ENCODE measurements around the gene PODNL1.

The PODNL1 gene

GRCh38 chr19:13881692-13882418 is 56.4 kb downstream of the PODNL1 start:
- Histone ChIP-seq H3K4me1 (ENCODE audit: control insufficient read depth, low read depth, low read length) (peaks cover 6% of the 10 kb centered on the region), H3K79me1 (ENCODE audit: low read length) (no peaks in the 10 kb centered on the region), H3K56ac (ENCODE audit: low read length) (peak overlapping the region; percentile 85), H2BK120ac (ENCODE audit: low read depth, low read length) (peak overlapping the region; percentile 40), H3K4me2 (ENCODE audit: low read length) (no peak overlapping the region), H3K36me3 (ENCODE audit: control insufficient read depth, insufficient read depth, low read length) (no peaks in the 10 kb centered on the region), H2AK5ac (ENCODE audit: low read length) (no peak overlapping the region), H3K79me2 (ENCODE audit: control insufficient read depth, insufficient read depth, low read length) (no peaks in the 10 kb centered on the region), H4K5ac (ENCODE audit: low read length) (no peak overlapping the region), H2BK5ac (ENCODE audit: low read length) (peak overlapping the region; percentile 74), H2BK15ac (replicated peaks; ENCODE audit: low read depth) (no peak overlapping the region), H3K4me3 (ENCODE audit: low read length) (no peak overlapping the region), H3K23ac (ENCODE audit: low read length) (no peak overlapping the region), H3K27ac (ENCODE audit: low read depth, low read length) (peak overlapping the region; percentile 85), H3K18ac (ENCODE audit: low read length) (peak overlapping the region; percentile 53), H3K4ac (ENCODE audit: low read depth, low read length) (peak overlapping the region; percentile 56), H3K27me3 (ENCODE audit: insufficient read depth, low read length, poor library complexity) (no peaks in the 10 kb centered on the region), H4K8ac (ENCODE audit: low read depth, low read length) (peak overlapping the region; percentile 0), H3K9ac (ENCODE audit: low read length) (peak overlapping the region; percentile 56)
- DNase-seq = peak; percentile 54
- no CpG with 5 or more reads among the region's 17 CpGs for WGBS (ENCODE audit: extremely low coverage, insufficient coverage, low lambda C conversion rate)

GRCh38 chr19:13881251-13881691 is 56.9 kb downstream of the PODNL1 start:
- H3K27me3 ChIP-seq (ENCODE audit: insufficient read depth, low read length, poor library complexity) = no peaks in the 10 kb centered on the region
- H3K4me2 ChIP-seq (ENCODE audit: low read length) = no peak overlapping the region
- DNase-seq = peak; percentile 88
- H2BK120ac ChIP-seq (ENCODE audit: low read depth, low read length) = peak overlapping the region; percentile 40
- H3K79me1 ChIP-seq (ENCODE audit: low read length) = no peaks in the 10 kb centered on the region
- H2AK5ac ChIP-seq (ENCODE audit: low read length) = no peak overlapping the region
- H3K4me3 ChIP-seq (ENCODE audit: low read length) = no peak overlapping the region
- H3K36me3 ChIP-seq (ENCODE audit: control insufficient read depth, insufficient read depth, low read length) = no peaks in the 10 kb centered on the region
- H2BK5ac ChIP-seq (ENCODE audit: low read length) = peak overlapping the region; percentile 74
- no peaks in the 10 kb centered on the region for H3K79me2 ChIP-seq (ENCODE audit: control insufficient read depth, insufficient read depth, low read length)
- H3K4ac ChIP-seq (ENCODE audit: low read depth, low read length) = peak overlapping the region; percentile 41
- H3K56ac ChIP-seq (ENCODE audit: low read length) = peak overlapping the region; percentile 85
- H3K9ac ChIP-seq (ENCODE audit: low read length) = peak overlapping the region; percentile 56
- WGBS (ENCODE audit: extremely low coverage, insufficient coverage, low lambda C conversion rate) = no CpG with 5 or more reads among the region's 12 CpGs
- H3K4me1 ChIP-seq (ENCODE audit: control insufficient read depth, low read depth, low read length) = peaks cover 6% of the 10 kb centered on the region
- no peak overlapping the region for H4K5ac ChIP-seq (ENCODE audit: low read length)
- H2BK15ac ChIP-seq (replicated peaks; ENCODE audit: low read depth) = no peak overlapping the region
- H3K27ac ChIP-seq (ENCODE audit: low read depth, low read length) = peak overlapping the region; percentile 85
- peak overlapping the region; percentile 0 for H4K8ac ChIP-seq (ENCODE audit: low read depth, low read length)
- peak overlapping the region; percentile 53 for H3K18ac ChIP-seq (ENCODE audit: low read length)
- H3K23ac ChIP-seq (ENCODE audit: low read length) = no peak overlapping the region
